CD4-positive, alpha-beta T cell treated with Interleukin-2 at 100 ng/mL for 4 hours (primary cell): ENCODE results near the gene CASQ2.
"Not testable (repeated sequence)": the region's sequence is repeated elsewhere in the genome, so short reads cannot be mapped to it uniquely, and the experiment has no call there.

Experiments
- DNase-seq: peaks from one replicate; pipeline ENCODE4 v3.0.0-alpha.2; 2020; ENCODE audit warnings: low spot score

Gene CASQ2

DNA sequence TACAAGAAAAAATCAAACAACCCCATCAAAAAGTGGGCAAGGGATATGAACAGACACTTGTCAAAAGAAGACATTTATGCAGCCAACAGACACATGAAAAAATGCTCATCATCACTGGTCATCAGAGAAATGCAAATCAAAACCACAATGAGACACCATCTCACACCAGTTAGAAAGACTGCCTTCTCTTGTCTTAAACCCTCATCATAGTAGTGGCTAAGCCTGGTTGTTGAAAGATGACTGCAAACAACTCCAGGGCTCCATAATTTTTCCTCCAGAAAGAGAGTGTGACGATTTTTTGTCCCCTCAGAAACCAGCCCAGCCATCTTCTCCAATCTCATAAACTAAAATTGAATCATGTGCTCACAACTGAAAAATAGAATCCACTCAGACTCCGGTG is 12.1 kb upstream of the CASQ2 start:
- not testable (repeated sequence) for DNase-seq

DNA sequence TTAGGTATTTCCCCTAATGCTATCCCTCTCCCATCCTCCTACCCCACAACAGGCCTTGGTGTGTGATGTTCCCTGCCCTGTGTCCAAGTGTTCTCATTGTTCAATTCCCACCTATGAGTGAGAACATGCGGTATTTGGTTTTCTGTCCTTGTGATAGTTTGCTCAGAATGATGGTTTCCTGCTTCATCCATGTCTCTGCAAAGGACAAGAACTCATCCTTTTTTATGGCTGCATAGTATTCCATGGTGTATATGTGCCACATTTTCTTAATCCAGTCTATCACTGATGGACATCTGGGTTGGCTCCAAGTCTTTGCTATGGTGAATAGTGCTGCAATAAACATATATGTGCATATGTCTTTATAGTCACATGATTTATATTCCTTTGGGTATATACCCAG is 10.6 kb upstream of the CASQ2 start:
- DNase-seq = not testable (repeated sequence)

GRCh38 chr1:115771847-115772457 is 3.4 kb upstream of the CASQ2 start:
- DNase-seq = peak; percentile 20

DNA sequence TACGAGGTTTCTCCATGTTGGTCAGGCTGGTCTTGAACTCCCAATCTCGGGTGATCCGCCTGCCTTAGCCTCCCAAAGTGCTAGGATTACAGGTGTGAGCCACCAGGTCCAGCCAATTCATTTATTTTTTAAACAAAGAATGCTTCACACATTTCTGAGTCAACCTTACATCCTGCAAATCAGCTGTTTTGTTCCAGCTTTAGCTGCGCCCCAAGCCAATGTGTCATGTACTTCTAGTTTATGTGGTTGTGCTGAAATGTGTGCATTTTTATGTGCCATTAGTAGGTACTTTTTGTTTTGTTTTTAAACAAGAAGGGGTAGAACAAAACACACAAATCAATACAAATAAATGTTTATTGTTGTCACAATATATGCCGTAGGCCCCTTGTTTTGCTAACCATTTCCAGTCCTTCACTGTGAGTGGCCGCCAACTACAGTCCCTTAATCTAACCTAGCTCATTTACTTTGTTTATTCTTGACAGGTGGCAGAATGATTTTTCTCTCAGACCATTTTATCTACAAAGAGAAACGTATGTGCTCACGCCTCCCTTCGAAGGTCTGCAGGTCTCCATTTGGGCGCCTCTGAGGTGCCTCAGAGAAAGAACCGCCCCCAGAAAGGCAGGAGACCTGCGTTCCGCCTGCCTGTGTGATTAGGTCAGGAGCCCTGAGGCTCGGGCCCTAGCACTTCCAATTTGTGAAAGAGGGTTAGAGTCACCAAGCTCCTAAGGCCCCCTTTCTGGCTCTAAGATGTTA is 2.8 kb upstream of the CASQ2 start:
- DNase-seq = no peak

GRCh38 chr1:115767403-115767802 is 1.1 kb downstream of the CASQ2 start:
- no peak for DNase-seq

GRCh38 chr1:115765091-115765490 is 3.4 kb downstream of the CASQ2 start:
- no peak for DNase-seq

GRCh38 chr1:115764541-115764940 is 4.0 kb downstream of the CASQ2 start:
- no peak for DNase-seq

DNA sequence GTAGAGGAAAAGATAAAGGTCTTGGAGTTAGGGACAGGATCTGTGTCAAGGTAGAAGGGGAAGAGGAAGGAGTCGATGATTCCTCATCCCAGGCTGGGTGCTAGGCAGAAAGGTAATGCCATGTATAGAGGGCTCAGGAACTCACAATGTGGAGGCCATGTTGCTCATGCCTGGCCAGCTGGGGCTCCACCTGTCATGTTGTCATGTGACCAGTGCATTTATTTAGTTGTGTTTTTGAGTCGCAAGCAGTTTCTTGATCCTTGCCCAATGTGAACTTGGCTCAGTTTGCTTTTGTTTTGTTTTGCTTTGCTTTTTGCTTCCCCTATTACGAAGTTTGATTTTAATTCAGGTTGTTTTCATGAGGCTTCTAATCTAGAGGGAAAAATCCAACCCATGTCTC is 5.7 kb downstream of the CASQ2 start:
- no peak for DNase-seq

DNA sequence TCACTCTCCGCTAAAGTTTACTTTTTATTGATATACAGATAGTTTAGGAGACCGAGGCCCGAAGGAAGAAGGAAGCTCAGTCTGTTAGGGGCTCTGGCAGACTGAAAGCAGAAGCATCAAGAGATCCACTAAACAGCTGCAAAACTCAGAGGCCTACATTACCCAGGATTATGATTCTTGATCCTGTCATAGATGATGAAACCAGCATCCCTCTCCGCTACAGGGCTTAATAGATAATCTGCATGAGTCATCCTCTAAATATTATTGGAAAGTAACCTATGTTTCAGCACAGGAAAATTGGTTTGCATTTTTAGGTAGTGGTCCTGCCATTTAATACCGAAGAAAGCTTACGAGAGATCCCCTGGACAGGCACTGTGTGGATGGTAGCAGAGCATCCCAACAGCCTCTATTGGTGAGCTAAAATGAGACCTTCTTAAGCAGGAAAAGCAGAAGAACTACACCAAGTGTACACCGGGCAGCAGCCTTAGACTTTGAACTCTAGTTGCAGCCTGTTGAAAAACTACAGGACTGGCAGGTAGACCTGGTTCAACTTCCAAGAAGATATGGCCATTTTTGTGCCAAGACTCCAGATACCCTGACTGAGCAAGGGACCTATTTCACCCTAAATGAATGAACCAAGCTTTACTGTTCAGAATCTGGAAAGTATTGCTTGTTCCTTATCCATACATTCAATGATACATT is 6.8 kb downstream of the CASQ2 start:
- no peak for DNase-seq

DNA sequence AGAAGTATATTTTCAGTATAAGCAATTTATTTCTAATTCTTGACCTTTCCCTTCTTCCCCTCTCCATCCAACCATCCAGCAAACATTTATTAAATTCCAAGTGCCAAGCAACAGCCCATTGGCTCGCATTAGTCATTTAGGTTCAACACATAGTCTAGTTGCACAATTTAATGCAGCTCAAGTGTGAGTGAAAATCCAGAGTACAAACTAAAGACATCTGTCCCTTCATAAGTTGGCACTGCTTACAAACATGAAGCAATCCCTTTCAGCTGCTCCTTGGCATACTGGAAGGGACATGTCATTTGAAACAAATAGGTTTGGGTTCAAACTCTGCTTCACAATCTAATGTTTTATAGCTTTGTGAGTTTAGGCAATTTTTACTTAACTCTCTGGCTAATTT is 10.7 kb downstream of the CASQ2 start:
- DNase-seq = no peak

DNA sequence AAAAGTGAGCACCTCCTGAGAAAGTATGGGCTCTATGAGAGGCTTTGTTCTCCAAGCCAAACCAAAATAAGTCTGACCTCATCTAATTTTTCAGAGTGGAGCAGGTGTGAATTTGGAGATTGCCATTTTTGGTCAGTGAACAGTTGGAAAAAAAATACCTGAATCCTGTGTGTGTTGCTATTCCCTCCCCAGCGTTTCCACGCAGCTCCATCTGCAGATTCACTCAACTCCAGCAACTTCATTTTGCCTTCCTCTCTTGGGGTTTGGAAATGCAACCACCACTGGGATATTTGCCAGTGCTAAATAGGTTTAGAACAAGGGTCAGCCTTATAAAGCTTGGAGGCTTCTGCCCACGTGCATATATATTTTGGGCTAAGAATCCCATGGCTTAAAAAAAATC is 11.2 kb downstream of the CASQ2 start:
- DNase-seq = no peak

GRCh38 chr1:115755456-115756370 is 12.8 kb downstream of the CASQ2 start:
- DNase-seq = no peak

DNA sequence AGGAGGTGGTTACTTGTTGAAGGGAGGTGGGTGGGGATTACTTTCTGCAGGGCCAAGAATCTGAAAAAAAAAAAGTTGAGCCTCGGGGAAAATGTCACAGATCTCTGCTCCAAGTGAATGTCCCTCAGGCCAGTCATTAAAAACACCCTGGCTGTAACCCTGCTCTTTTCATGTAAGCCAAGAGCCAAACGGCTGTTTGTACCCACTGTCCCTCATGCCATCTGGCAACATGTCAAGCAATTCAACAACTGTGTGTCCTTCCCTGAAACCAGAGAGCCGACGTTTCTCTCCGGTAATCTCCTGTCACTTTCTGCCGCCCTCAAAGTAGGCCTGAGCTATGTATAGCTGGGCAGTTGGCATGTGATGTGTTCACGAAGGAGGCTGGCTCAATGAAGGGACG is 14.7 kb downstream of the CASQ2 start:
- no peak for DNase-seq

DNA sequence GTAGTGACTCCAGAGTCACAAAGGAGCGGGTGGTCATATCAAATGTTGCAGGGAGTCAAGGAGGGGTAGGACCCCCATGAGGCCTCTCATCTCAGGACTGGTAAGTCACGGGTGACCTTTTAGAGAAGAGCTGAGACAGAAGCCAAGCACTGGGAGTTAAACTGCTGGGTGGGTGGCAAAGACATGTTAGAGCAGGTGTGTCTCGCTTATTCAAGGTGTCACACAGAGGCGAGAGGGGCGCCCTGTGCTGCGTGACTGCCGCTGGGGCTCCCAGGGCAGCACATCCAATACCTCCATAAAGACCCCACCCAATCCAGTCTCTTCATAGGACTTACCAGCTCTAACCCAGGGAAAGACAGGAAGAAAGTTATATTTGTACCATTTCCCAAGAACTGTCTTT is 15.2 kb downstream of the CASQ2 start:
- no peak for DNase-seq

DNA sequence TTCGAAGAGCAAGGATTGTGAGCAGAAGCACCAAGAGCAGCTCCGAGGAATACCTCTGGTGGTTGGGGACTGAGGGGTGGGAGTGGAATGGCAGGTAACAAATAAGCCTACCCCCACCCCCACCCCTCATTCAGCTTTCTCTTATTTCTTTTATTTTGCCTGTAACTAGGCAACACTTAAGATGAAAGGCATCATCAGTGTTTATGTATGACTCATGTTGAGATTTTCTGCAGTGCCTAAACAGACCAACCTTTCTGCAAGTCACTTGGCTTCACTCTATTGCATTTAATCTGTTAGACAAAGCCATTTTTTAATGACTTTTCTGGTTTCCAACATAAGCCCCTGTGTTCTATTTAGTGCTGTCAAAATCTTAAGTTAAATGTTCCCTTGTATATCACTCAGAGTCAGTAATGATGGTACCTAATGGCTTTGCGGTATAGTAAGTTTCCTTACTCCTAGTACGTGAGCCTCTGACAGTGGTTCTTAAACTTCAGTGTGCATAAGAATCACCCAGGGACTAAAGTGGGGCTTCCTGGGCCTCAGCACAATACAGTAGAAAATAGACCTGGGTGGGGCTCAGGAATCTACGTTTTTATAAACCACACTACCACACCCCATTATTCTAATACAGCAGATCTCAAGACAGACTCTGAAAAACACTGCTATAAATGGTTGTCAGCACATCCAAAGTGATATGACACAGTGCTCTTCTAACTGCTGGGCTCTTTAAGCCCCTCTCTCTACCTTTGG is 19.9 kb downstream of the CASQ2 start:
- DNase-seq = no peak

GRCh38 chr1:115746021-115746690 is 22.4 kb downstream of the CASQ2 start:
- no peak for DNase-seq

GRCh38 chr1:115744646-115745275 is 23.8 kb downstream of the CASQ2 start:
- DNase-seq = no peak

GRCh38 chr1:115740811-115741210 is 27.7 kb downstream of the CASQ2 start:
- DNase-seq = no peak

GRCh38 chr1:115732316-115732715 is 36.2 kb downstream of the CASQ2 start:
- no peak for DNase-seq

DNA sequence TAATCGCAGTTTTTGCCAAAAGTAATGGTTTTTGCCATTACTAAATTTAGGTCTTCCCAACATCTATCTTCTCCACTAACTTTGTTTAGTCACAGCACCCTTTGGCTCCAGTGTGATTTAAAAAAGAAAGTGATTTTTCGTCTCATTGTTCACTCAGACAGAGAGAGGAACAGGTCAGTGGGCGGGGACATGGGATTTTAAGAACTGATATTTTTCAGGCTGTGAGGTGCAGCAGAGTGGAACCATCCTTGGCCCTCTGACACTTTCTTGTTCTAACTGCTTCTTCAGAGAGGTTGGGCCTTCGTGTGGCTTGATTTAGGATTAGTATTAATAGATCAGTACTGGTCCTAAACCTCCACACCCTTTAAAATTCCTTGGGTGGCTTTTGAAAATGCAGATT is 38.8 kb downstream of the CASQ2 start:
- no peak for DNase-seq
